Measurements from ENCODE around the gene PLCB4.

PLCB4 gene

DNA sequence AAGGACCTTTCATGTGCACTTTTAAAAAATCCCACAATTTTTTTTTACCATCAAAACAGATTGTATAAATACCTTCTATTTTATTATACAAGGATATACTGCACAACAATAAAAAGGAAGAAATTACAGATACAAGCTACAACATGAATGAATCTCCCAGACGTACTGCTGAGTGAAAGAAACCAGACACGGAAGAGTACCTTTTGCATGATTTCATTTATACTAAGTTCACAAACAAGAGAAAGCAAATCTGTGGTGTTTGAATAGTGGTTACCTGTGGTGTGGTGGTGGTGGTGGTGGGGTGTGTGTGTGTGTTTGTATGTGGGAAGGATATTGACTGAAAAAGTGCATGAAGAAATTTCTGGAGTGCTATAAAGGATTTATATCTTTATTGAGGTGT lies 6.8 kb upstream of the PLCB4 start:
- DNase-seq = no peak

- no peak for DNase-seq
Measured at GRCh38 chr20:9066191-9066590, 2.7 kb upstream of the PLCB4 start.

- peak in 1 of 2 experiments; percentile 41 for DNase-seq
Measured at GRCh38 chr20:9068233-9068801, 570 bp upstream of the PLCB4 start.

DNA sequence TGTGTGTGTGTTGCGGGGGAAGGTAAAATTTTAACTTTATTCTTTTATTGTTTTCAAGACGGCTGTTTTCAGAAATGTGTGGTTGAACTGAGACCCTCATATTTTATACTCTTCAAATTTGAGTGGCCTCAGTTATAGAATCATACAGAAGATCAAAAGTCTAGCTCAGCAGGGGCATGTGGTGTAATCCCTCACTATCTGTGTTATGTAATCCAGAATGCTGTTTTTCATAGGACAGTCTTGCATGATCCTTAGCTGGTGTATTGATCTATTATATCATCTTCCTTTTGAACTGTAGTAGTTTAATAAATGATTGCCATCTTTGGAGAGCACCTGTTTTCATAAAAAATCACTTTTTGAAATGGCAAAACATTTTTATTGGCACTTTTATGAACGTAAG lies 1.4 kb downstream of the PLCB4 start:
- no peak for DNase-seq

DNA sequence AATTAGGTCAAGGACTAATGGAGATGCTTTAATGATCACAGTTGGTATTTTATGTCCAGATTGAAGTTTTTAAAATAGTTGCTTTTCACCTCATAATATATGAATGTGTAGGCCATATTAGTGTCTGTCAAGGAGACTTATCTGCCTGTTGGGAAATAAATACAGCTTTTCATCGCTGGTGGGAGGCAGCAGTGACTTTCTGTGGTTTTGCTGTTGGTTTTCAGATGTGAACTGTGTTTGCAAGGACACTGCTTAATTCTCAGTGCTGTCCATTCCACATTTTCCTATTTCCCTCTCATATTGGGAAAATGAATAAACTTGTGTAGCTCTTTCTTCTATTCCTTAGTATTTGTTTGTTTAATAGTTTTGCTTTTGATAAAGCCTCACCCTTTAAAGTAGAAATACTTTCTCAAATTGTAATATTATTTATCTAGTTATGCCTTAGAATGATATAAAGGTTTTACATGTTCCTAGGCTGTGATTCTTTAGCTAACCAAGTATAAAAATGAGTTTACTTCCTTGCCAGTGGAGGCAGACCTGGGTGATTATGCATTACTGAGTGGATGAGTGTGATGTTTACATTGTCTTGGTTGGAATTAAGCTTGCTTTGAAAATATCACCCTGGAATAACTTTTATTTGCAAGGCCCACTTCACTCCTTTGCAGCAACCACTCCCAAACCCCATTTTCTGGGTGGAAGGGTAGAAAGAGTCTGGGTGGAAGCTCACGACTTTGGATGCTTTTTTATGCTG lies 3.3 kb downstream of the PLCB4 start:
- no peak for DNase-seq

DNA sequence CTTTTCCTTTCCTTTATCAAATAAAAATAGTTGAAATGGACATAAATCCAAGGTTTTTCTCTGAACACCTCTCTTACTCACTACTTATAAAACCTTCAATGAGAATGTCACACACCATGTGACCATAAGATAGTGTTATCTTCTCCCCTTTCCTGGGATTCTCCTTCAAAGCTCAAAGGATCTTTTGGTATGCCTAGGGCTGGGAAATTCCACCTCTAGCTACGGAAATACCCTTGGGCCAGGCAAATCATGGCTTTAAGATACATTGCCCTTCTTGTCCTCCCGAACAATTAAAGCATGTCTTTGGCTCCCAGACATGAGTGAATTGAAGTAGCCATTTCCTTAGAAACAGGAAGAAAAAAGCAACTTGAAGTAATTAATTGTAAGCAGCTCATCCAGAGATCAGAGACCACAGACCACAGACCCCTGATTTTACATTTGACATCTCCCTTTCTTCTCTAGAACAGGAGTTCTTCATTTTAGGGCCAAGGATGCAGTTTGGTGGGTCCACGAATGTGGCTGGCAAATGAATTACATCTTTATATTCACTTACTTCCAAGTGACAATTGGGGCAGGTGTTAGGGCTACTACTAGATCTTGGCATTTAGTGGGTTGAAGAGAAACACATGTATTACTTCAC lies 4.1 kb downstream of the PLCB4 start:
- DNase-seq = no peak

DNA sequence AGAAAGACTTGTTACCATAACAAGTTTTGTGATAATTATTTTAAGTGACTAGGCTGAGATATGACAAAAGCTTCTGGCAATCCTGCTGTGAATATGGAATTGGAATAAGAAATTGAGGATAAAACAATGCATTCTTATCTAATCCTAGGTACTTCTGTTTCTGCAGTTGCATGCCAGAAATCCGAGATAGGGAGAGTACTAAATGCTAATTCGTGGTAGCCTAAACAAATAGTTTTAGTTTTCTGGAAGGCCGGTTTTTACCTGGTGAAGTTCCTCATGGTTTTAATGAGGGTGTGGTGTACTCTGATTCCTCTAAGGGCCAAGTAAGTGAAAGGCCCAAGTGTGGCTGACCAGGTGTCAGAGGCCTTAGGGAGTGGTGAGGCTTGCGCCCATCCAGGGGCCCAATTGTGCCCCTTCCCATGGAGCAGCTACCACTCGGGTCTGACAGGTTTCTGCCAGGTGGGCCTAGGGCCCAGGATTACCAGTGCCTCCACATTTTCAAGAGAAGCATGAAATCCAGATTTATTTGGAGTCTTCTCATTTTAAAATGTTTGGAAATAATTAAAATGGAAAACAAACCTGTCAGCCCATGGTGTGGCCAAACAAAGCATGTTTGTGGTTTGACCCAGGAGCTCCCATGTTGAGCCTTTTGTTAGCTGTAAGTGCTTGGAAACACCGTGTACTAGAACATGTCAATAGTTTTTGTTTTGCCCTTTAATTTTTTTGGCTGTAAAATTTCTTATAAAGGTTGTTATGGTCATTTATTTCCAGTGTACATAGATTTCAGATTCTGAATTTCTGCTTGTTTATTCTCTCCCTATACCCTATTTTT lies 6.6 kb downstream of the PLCB4 start:
- DNase-seq = no peak

DNA sequence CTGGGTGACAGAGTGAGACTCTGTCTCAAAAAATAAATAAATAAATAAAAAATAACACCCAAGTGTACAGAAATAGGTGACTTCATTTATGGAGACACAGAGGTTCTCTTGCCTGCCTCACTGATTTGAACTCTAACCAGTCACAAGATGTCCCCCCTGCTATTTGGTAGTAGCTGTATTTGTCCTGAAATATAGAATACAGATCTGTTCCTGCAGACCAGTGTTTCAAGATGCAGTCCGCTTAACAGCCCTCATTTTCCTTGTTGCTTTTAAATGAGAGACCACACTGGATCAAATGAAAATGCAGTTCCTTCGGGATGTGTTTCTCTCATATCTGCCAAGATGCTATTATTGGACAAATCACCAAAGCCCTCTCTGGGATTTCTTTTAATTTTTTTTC lies 7.6 kb downstream of the PLCB4 start:
- DNase-seq = no peak

DNA sequence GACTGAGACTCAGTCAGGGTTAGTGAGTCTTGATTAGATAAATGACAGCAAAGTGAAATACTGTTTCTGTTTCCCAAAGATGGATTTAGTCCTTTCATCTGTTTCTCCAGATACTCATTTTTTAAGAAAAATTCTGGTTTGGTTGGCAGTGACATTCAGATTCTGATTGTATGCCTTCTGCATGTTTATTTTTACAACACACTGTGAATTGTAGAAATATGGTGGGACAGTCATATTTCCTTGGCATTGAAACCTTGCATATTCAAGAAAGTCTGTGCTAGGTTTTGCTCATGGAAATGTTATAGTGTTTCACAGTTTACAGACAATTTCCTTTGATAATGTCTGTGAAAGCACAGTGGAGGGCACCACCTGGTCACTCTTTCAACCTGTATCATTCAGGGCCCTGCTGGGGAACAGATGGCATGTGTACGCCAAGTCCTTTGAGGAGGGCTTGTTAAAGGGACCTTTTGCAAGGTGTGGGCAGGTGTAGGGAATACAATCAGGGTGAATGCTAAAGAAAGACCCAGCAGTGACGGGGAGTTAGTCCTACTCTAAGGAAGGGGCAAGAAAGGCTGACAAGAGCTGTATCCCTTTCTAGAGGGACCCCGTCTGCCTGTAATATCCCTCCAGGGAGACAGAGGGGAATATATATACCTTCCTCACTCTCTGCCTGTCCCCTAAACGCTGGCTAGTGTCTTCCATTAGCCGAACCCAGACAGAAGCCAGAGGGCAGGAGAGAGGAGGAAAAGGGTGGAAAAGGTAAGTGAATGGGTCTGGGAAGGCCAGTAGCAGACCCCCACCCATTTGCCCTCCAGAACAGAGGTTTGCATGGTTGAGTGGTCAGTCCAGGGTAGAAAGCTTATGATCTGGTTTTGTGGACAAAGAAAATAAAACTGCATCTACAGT lies 10.2 kb downstream of the PLCB4 start:
- no peak for DNase-seq

DNA sequence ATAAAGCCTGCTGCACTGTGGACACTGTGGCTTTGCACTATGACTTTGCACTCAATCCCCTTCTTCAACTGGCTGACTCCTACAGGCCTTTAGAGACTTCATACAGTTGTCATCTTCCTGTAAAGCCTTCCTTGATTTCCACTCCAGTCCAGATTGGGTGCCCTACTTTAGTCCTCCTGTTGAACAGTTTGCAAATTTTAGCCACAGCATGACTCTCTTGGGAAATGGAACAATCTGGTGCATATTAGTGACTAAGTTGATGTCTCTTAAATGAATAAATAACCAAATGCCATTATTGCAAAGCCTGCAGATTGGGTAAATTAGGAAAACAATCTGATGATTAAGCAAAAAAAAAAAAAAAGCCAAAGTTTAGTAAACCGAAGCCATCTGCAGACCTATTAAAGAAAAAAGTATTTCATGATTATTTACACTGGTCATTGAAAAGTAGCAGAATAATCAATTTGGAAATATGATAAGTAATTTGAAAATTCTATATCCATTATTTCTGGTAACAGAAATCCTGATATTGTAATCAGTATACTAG lies 12.6 kb downstream of the PLCB4 start:
- DNase-seq = no peak

DNA sequence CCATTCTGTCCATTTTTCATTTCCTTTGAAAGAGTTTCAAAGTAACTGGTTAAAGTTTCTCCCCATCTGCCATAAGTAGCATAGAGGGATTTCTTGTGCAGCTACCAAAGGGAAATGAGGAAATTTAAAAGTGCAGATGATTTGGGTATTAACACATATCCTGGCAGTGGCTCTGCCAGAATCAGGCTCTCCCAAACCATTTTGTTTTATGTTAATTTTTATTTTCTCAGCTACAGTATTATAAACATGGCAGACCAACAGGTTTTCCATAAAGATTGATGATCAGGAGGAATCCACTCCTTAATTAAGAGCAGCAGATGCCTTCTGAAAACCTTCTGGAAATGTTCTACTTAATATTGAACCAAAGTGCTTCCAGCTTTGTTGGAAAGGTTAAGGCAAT lies 13.9 kb downstream of the PLCB4 start:
- DNase-seq = no peak

DNA sequence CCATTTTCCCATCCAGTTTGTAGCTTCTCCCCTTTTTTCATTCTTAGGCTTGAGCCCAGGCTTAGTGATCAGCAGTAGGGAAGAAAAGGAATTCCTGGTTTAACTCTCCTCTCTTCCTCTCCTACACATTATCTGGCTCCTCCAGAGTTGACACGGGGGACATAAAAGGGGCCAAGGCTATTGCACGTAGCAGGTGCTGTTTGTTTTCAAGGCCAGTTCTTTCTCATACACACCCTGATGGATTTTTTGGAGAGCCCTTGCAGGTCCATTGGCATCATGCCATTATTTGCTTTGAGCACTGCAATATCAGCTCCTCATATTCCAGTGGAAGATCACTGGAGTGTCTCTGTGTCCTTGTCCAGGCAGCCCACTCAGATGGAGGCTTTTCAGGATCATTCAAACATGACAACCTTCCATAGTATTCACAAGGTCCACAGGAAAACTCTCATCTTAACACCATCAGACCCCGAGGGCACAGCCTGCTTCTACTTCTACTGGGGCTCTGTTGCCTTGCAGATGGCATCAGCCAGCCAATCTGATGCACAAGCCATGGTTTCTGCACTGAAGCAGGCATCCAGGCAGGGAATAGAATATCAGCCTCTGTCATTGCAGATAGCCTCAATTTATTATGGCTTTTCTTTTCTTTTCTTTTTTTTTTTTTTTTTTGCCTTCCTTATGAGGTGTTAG lies 18.8 kb downstream of the PLCB4 start:
- peak in 1 of 2 experiments; percentile 40 for DNase-seq

- no peak for DNase-seq
Measured at GRCh38 chr20:9088556-9088955, 19.7 kb downstream of the PLCB4 start.

- no peak for DNase-seq
Measured at GRCh38 chr20:9092113-9092512, 23.2 kb downstream of the PLCB4 start.

GRCh38 chr20:9092655-9093054 lies 23.8 kb downstream of the PLCB4 start:
- DNase-seq = no peak

GRCh38 chr20:9093218-9093957 lies 24.5 kb downstream of the PLCB4 start:
- no peak for DNase-seq

DNA sequence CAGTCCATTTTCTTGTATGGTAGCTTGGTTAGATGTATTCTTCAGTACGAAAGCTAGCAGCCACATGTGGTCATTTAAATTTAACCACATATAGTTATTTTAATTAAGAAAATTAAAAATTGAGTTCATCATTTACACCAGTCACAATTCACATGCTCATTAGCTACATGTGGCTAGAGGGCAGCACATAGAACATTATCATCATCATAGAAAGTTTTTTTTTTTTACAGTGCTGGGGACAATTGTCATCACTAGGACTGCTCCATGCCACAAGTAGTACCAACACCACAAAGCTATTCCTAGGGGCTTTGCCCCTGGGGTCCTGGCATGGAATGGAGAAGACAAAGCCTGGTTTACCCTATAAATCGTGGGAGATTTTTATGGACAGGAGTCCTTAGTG lies 30.5 kb downstream of the PLCB4 start:
- DNase-seq = no peak

GRCh38 chr20:9100691-9101090 lies 31.8 kb downstream of the PLCB4 start:
- no peak for DNase-seq

GRCh38 chr20:9102456-9102855 lies 33.6 kb downstream of the PLCB4 start:
- no peak for DNase-seq

GRCh38 chr20:9103955-9104354 lies 35.1 kb downstream of the PLCB4 start:
- DNase-seq = no peak

GRCh38 chr20:9108260-9108659 lies 39.4 kb downstream of the PLCB4 start:
- no peak for DNase-seq
